NB4 (cell line): ENCODE results near the gene LNPEP.
A peak's percentile ranks its signal among the peaks of the same experiment; 100 is the strongest.

Experiments
- CTCF ChIP-seq: IDR thresholded peaks from one replicate; pipeline ENCODE4 v1.5.1; 2012; ENCODE audit warnings: low read depth, low read length
- MYC ChIP-seq: IDR thresholded peaks from 2 replicates; pipeline ENCODE4 v1.6.1; 2011; ENCODE audit warnings: low read depth, low read length
- POLR2A ChIP-seq: IDR thresholded peaks from 2 replicates; pipeline ENCODE4 v1.6.1; 2011; ENCODE audit warnings: mild to moderate bottlenecking; ENCODE audit not compliant: insufficient read length; ENCODE audit errors: extremely low read depth

GRCh38 chr5:96997265-96997859 lies 61.5 kb downstream of the LNPEP start:
- TF ChIP-seq CTCF, result peak; percentile 29
- no peak for TF ChIP-seq POLR2A
- no peak for TF ChIP-seq MYC
